H9 (cell line): ENCODE results near the gene GALNT15. TPM values are rescaled to one million over a fixed set of nuclear protein-coding genes. Genes with fewer than 3 reads are reported as not detected.

Experiments used
- DNase-seq: peaks from one replicate; pipeline ENCODE4 v3.0.0-alpha.2; 2017
- H2AFZ ChIP-seq: one replicate; pipeline ENCODE4 v1.6.1; 2013; ENCODE audit warnings: mild to moderate bottlenecking, low read length, control low read depth, moderate library complexity
- H2AK5ac ChIP-seq: 2 replicates; pipeline ENCODE4 v1.6.1; 2013; ENCODE audit warnings: low read length, control low read depth, mixed read lengths; ENCODE audit not compliant: insufficient read length
- H2BK120ac ChIP-seq: one replicate; pipeline ENCODE4 v1.6.1; 2013; ENCODE audit warnings: low read depth, mild to moderate bottlenecking, low read length, control low read depth, inconsistent platforms; ENCODE audit not compliant: poor library complexity, severe bottlenecking
- H2BK12ac ChIP-seq: 2 replicates; pipeline ENCODE4 v1.6.1; 2013; ENCODE audit warnings: low read length, control low read depth, mixed read lengths, low read depth; ENCODE audit not compliant: insufficient read length
- H2BK15ac ChIP-seq: 2 replicates; pipeline ENCODE4 v1.6.1; 2013; ENCODE audit warnings: low read depth, low read length, control low read depth
- H2BK20ac ChIP-seq: one replicate; pipeline ENCODE4 v1.6.1; 2013; ENCODE audit warnings: low read depth, mild to moderate bottlenecking, low read length, control low read depth, inconsistent platforms; ENCODE audit not compliant: poor library complexity, severe bottlenecking
- H2BK5ac ChIP-seq: 2 replicates; pipeline ENCODE4 v1.6.1; 2013; ENCODE audit warnings: low read length, control low read depth, mixed read lengths; ENCODE audit not compliant: insufficient read length
- H3K14ac ChIP-seq: 2 replicates; pipeline ENCODE4 v1.6.1; 2013; ENCODE audit warnings: low read length, control low read depth; ENCODE audit not compliant: insufficient read depth
- H3K18ac ChIP-seq: 2 replicates; pipeline ENCODE4 v1.6.1; 2013; ENCODE audit warnings: low read depth, mild to moderate bottlenecking, mixed read lengths, low read length, control low read depth; ENCODE audit not compliant: insufficient read length
- H3K23ac ChIP-seq: 2 replicates; pipeline ENCODE4 v1.6.1; 2013; ENCODE audit warnings: low read length, control low read depth, mixed read lengths, low read depth; ENCODE audit not compliant: insufficient read length
- H3K23me2 ChIP-seq: 2 replicates; pipeline ENCODE4 v1.6.1; 2013; ENCODE audit warnings: low read depth, mild to moderate bottlenecking, mixed read lengths, low read length, control low read depth; ENCODE audit not compliant: insufficient read length, poor library complexity, severe bottlenecking
- H3K27ac ChIP-seq: 2 replicates; pipeline ENCODE4 v1.5.1; 2013; ENCODE audit warnings: low read length, control low read depth, mixed read lengths, low read depth; ENCODE audit not compliant: insufficient read length
- H3K27me3 ChIP-seq: 2 replicates; pipeline ENCODE4 v1.6.1; 2013; ENCODE audit warnings: low read length, control low read depth, inconsistent platforms; ENCODE audit not compliant: insufficient read depth
- H3K4ac ChIP-seq: 2 replicates; pipeline ENCODE4 v1.6.1; 2013; ENCODE audit warnings: low read depth, mild to moderate bottlenecking, control low read depth, inconsistent platforms, low read length, moderate library complexity
- H3K4me1 ChIP-seq: 2 replicates; pipeline ENCODE4 v1.6.1; 2013; ENCODE audit warnings: low read length, control low read depth, inconsistent platforms; ENCODE audit not compliant: insufficient read depth
- H3K4me2 ChIP-seq: 2 replicates; pipeline ENCODE4 v1.6.1; 2013; ENCODE audit warnings: low read length, control low read depth, mixed read lengths; ENCODE audit not compliant: insufficient read length, insufficient read depth
- H3K56ac ChIP-seq: 2 replicates; pipeline ENCODE4 v1.6.1; 2013; ENCODE audit warnings: low read depth, mild to moderate bottlenecking, mixed read lengths, low read length, control low read depth; ENCODE audit not compliant: insufficient read length
- H3K79me1 ChIP-seq: 2 replicates; pipeline ENCODE4 v1.6.1; 2013; ENCODE audit warnings: low read depth, mild to moderate bottlenecking, moderate library complexity, low read length, control low read depth, inconsistent platforms; ENCODE audit not compliant: insufficient read depth, poor library complexity, severe bottlenecking
- H3K79me2 ChIP-seq: 2 replicates; pipeline ENCODE4 v1.6.1; 2013; ENCODE audit warnings: low read length, control low read depth, inconsistent platforms; ENCODE audit not compliant: insufficient read depth
- H3K9ac ChIP-seq: 2 replicates; pipeline ENCODE4 v1.6.1; 2013; ENCODE audit warnings: low read length, control low read depth, mixed read lengths; ENCODE audit not compliant: insufficient read length; ENCODE audit errors: extremely low read depth
- H3K9me3 ChIP-seq: one replicate; pipeline ENCODE4 v1.6.1; 2013; ENCODE audit warnings: low read depth, low read length, inconsistent platforms; ENCODE audit not compliant: control insufficient read depth
- H3T11ph ChIP-seq: one replicate; pipeline ENCODE4 v1.6.1; 2013; ENCODE audit warnings: mild to moderate bottlenecking, low read length, control low read depth, inconsistent platforms
- H4K20me1 ChIP-seq: one replicate; pipeline ENCODE4 v1.6.1; 2013; ENCODE audit not compliant: control insufficient read depth, insufficient read length, insufficient read depth
- H4K5ac ChIP-seq: 2 replicates; pipeline ENCODE4 v1.6.1; 2013; ENCODE audit warnings: low read depth, mild to moderate bottlenecking, mixed read lengths, low read length, control low read depth; ENCODE audit not compliant: insufficient read length
- H4K8ac ChIP-seq: replicated peaks from 2 replicates; pipeline ENCODE4 v1.6.1; 2013; ENCODE audit warnings: low read length, control low read depth, mixed read lengths, low read depth; ENCODE audit not compliant: insufficient read length
- H4K91ac ChIP-seq: 2 replicates; pipeline ENCODE4 v1.6.1; 2013; ENCODE audit warnings: low read depth, mild to moderate bottlenecking, moderate library complexity, mixed read lengths, low read length, control low read depth; ENCODE audit not compliant: insufficient read length
- H3K27ac Mint-ChIP-seq, 3 experiments: 2 replicates in 2 of 3; 3 replicates in 1 of 3; pipeline ENCODE4 v1.8.0; 2020 to 2021; ENCODE audit warnings: mixed read lengths in 3 of 3, mild to moderate bottlenecking in 1 of 3, moderate library complexity in 1 of 3
- H3K27me3 Mint-ChIP-seq: 2 replicates; pipeline ENCODE4 v1.8.0; 2021; ENCODE audit warnings: low read depth, mild to moderate bottlenecking, moderate library complexity, mixed read lengths
- H3K36me3 Mint-ChIP-seq, 3 experiments: 2 replicates in 2 of 3; 3 replicates in 1 of 3; pipeline ENCODE4 v1.8.0; 2020 to 2021; ENCODE audit warnings: low read depth in 3 of 3, mixed read lengths in 3 of 3; ENCODE audit not compliant: insufficient read depth in 1 of 3
- H3K4me1 Mint-ChIP-seq, 2 experiments: 2 replicates each; pipeline ENCODE4 v1.8.0; 2020; ENCODE audit warnings: mixed read lengths in 2 of 2
- H3K4me3 Mint-ChIP-seq, 2 experiments: 2 replicates in 1 of 2; 3 replicates in 1 of 2; pipeline ENCODE4 v1.8.0; 2020 to 2021; ENCODE audit warnings: mild to moderate bottlenecking in 2 of 2, mixed read lengths in 2 of 2, moderate library complexity in 1 of 2
- H3K9me3 Mint-ChIP-seq, 2 experiments: 2 replicates in 1 of 2; 3 replicates in 1 of 2; pipeline ENCODE4 v1.8.0; 2020; ENCODE audit warnings: mild to moderate bottlenecking in 2 of 2, mixed read lengths in 2 of 2, moderate library complexity in 1 of 2
- WGBS: extraction: QIAGEN DNeasy Blood & Tissue Kit; methylation state at CpG from one replicate; pipeline ENCODE4 v1.1.7; 2013; ENCODE audit warnings: missing lambda C conversion rate, low lambda C conversion rate, mixed read lengths; ENCODE audit not compliant: insufficient read length; ENCODE audit errors: extremely low coverage; 5-methylcytosine and 5-hydroxymethylcytosine counted together
- total RNA-seq: library from RNA; stranded (reverse); gene quantifications from 2 replicates; pipeline ENCODE4 v1.2.1, GENCODE V29; 2021
- TF ChIP-seq, protein P1 (sequence below): fragments of 200-600 bp; sonication (generic); conservative IDR thresholded peaks from 3 replicates; pipeline ENCODE4 v1.8.0; 2021; ENCODE audit warnings: antibody characterized with exemption, mild to moderate bottlenecking

GALNT15 gene
- total RNA-seq, 1 experiment from 2014 or later = 0.04 TPM

DNA sequence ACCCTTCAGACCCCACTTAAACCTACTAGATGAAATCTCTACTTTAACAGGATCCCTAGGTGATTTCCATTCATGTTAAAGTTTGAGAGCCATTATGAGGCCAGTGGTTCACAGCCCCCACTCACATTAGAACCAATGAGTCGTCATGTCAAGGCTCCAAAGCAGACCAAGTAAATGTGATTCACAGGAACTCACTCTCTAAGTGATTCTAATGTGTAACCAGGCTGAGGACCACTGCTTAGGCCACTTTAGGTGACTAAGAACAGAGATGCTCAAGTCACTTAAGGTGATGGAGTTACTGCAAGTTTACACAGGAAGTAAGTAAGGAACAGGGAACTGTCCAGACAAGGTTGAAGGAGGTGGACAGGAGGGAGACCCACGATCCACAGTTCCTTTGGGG lies 7.7 kb downstream of the GALNT15 start:
- Histone ChIP-seq H2AK5ac (no peak overlapping the region), H3T11ph (no peak overlapping the region), H3K79me1 (no peaks in the 10 kb centered on the region), H4K91ac (no peak overlapping the region), H3K9ac (no peak overlapping the region), H2BK120ac (no peak overlapping the region), H2AFZ (no peak overlapping the region), H3K23me2 (no peaks in the 10 kb centered on the region), H3K79me2 (no peaks in the 10 kb centered on the region), H3K56ac (no peak overlapping the region), H2BK20ac (no peak overlapping the region), H4K20me1 (no peaks in the 10 kb centered on the region), H3K4me1 (no peaks in the 10 kb centered on the region), H3K14ac (no peak overlapping the region), H2BK12ac (no peak overlapping the region), H3K18ac (no peak overlapping the region), H2BK5ac (no peak overlapping the region), H3K4me2 (no peak overlapping the region), H3K23ac (no peak overlapping the region), H3K4ac (no peak overlapping the region), H2BK15ac (no peak overlapping the region), H4K5ac (no peak overlapping the region), H3K27me3 (no peaks in the 10 kb centered on the region), H3K9me3 (no peaks in the 10 kb centered on the region), H3K27ac (no peak overlapping the region), H4K8ac (no peak overlapping the region)
- TF ChIP-seq, protein P1, sequence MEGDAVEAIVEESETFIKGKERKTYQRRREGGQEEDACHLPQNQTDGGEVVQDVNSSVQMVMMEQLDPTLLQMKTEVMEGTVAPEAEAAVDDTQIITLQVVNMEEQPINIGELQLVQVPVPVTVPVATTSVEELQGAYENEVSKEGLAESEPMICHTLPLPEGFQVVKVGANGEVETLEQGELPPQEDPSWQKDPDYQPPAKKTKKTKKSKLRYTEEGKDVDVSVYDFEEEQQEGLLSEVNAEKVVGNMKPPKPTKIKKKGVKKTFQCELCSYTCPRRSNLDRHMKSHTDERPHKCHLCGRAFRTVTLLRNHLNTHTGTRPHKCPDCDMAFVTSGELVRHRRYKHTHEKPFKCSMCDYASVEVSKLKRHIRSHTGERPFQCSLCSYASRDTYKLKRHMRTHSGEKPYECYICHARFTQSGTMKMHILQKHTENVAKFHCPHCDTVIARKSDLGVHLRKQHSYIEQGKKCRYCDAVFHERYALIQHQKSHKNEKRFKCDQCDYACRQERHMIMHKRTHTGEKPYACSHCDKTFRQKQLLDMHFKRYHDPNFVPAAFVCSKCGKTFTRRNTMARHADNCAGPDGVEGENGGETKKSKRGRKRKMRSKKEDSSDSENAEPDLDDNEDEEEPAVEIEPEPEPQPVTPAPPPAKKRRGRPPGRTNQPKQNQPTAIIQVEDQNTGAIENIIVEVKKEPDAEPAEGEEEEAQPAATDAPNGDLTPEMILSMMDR = no peak
- no peaks in the 10 kb centered on the region; a peak in 1 of 7 replicates for H3K36me3 Mint-ChIP-seq
- no peak overlapping the region for H3K4me3 Mint-ChIP-seq
- WGBS = no CpG with 5 or more reads among the region's 2 CpGs
- peaks cover 11% of the 10 kb centered on the region for H3K27me3 Mint-ChIP-seq
- H3K9me3 Mint-ChIP-seq = no peaks in the 10 kb centered on the region
- H3K4me1 Mint-ChIP-seq = peaks cover 8 to 23% of the 10 kb centered on the region in 2 experiments
- no peak for DNase-seq
- no peak overlapping the region; a peak in 1 of 7 replicates for H3K27ac Mint-ChIP-seq
